Stimulated activated CD4-positive, alpha-beta T cell treated with anti-CD3 and anti-CD28 coated beads, Interleukin-15, amount 100 ng/mL, for 24 hours (primary cell): ENCODE results near the gene CERCAM.

Experiments
- DNase-seq: peaks from one replicate; pipeline ENCODE4 v3.0.0-alpha.2; 2020

CERCAM gene

GRCh38 chr9:128469070-128469469, 48.4 kb downstream of the CERCAM start:
- no peak for DNase-seq

DNA sequence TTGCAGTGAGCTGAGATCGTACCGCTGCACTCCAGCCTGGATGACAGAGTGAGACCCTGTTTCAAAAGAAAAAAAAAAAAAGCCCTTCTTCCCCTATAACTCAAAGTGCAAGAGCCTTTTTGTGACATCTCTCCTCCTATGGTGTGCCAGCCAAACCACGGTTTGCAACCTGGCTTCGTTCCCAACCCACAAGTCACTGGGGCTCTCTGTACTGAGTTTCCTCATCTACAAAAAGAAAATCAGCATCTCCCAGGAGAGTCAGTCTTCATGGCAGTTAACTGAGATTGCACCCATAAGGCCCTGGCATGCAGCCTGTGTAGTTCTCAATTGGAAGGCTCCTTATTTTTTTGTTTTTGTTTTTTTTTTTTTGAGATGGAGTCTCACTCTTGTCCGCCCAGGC, 49.9 kb downstream of the CERCAM start:
- DNase-seq = no peak

- no peak for DNase-seq
Measured at GRCh38 chr9:128473104-128473503, 52.4 kb downstream of the CERCAM start.

GRCh38 chr9:128475867-128476266, 55.2 kb downstream of the CERCAM start:
- no peak for DNase-seq

GRCh38 chr9:128479262-128479661, 58.6 kb downstream of the CERCAM start:
- no peak for DNase-seq

DNA sequence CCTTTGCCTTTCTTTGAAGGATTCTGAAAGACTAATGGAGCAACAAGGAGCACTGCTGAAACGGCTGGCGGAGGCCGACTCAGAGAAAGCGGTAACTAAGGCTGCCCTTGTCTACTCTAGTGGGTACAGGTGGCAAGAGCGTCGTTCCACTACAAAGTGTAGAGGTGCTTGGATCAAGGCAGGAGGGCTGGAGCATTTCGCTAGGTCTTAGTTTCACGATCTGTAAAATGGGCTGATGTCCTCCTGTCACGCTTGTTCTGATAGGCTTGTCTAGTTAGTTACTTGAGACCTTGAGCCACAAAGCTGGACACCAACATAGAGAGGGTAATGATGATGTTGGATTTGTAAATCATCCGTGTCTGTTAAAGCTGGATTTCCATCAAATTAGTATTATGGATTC, 60.9 kb downstream of the CERCAM start:
- DNase-seq = no peak

DNA sequence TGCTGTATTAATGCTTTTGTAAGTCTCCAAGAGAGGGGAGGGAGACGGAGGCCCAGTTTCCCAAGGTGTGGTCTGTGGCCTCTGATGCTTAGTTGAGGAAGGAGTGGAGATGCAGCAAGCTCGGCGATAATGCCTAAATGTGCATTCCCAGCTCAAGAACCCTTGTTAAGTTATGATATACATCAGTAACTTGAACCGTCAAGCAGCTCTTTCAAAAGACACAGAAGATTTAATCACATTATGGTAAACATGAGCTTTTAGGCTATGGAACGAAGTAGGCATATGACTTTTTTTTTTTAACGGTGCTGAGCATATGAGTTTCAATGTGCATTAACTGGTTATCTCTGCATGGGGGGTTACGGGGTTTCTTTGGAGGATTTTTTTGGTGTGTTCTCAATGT, 61.5 kb downstream of the CERCAM start:
- DNase-seq = no peak

DNA sequence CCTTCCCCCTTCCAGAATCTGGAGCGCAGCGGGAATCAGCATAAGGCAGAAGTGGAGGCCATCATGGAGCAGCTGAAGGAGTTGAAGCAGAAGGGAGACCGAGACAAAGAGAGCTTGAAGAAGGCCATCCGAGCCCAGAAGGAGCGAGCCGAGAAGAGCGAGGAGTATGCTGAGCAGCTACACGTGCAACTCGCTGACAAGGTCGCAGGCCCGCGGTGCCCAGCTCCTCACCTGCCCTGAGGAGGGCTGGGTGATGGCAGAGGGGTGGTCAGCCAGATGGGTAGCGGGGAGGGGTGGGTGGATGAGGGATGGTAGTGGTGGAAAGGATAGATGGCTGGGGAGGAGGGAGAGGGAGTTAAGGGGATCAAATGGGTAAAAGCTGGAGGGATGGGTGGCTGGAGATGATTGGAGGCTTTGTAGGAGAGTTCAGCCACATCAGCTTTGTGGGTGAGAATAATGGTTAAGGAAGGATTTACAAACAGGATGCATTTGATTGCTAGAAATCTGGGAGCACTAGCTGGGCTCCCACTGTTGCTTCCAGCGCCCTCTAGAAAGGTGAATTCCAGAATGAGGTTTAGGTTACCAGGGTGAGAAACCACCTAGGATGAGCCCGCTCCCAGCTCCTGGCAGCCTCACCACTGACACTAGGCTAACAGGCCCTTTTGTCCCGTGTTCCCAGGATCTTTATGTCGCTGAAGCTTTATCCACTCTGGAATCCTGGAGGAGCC, 64.2 kb downstream of the CERCAM start:
- no peak for DNase-seq

DNA sequence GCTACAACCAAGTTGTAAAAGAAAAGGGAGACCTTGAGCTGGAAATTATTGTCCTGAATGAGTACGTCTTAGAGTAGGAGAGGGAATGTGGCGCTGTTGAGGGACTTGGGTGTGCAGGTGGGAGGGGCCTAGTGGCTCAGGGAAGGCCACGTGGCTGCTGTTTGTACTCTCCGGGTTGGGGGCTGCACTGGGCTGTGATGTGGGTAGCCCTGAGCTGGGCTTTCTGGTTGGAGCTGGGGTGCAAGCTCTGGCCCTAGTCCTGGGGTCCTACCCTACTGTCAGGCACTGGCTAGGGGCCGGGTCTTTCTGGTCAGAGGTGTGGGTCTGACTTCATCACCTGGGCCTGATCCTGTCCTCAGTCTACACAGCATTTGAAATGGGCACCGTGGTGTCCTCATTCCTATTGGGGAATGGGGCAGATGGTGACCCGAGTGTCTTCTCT, 64.8 kb downstream of the CERCAM start:
- DNase-seq = no peak

- no peak for DNase-seq
Measured at GRCh38 chr9:128486201-128486600, 65.5 kb downstream of the CERCAM start.
